Ramos (cell line): ENCODE data around the gene SLC25A21.

Experiments used
- in situ Hi-C: fragments of 300-500 bp; cut with MboI; formaldehyde crosslinking; loops from one replicate; pipeline ENCODE4 v1.14.3; 2022; ENCODE audit warnings: low sequenced_read_pairs; ENCODE audit not compliant: unreplicated experiment

The SLC25A21 gene

GRCh38 chr14:37145395-37145794, 27.0 kb downstream of the SLC25A21 start:
- in situ Hi-C loops = no loop called here

- in situ Hi-C loops = no loop called here
Observed at GRCh38 chr14:37144729-37145363, 27.6 kb downstream of the SLC25A21 start.

GRCh38 chr14:37143475-37143874, 28.9 kb downstream of the SLC25A21 start:
- in situ Hi-C loops = no loop called here

GRCh38 chr14:37142835-37143401, 29.5 kb downstream of the SLC25A21 start:
- in situ Hi-C loops = no loop called here

- in situ Hi-C loops = no loop called here
Observed at GRCh38 chr14:37140176-37140575, 32.2 kb downstream of the SLC25A21 start.

GRCh38 chr14:37139710-37140109, 32.7 kb downstream of the SLC25A21 start:
- in situ Hi-C loops = no loop called here

GRCh38 chr14:37138898-37139297, 33.5 kb downstream of the SLC25A21 start:
- in situ Hi-C loops = no loop called here

- in situ Hi-C loops = no loop called here
Observed at GRCh38 chr14:37133284-37133913, 39.0 kb downstream of the SLC25A21 start.

- in situ Hi-C loops = no loop called here
Observed at GRCh38 chr14:37131205-37131604, 41.2 kb downstream of the SLC25A21 start.

GRCh38 chr14:37129047-37129446, 43.4 kb downstream of the SLC25A21 start:
- in situ Hi-C loops = no loop called here

GRCh38 chr14:37124614-37125013, 47.8 kb downstream of the SLC25A21 start:
- in situ Hi-C loops = no loop called here

- in situ Hi-C loops = no loop called here
Observed at GRCh38 chr14:37122919-37123639, 49.3 kb downstream of the SLC25A21 start.

GRCh38 chr14:37122288-37122687, 50.1 kb downstream of the SLC25A21 start:
- in situ Hi-C loops = no loop called here

GRCh38 chr14:37118673-37119366, 53.6 kb downstream of the SLC25A21 start:
- in situ Hi-C loops = no loop called here

- in situ Hi-C loops = no loop called here
Observed at GRCh38 chr14:37116933-37117849, 55.2 kb downstream of the SLC25A21 start.

- in situ Hi-C loops = no loop called here
Observed at GRCh38 chr14:37115406-37115805, 57.0 kb downstream of the SLC25A21 start.

- in situ Hi-C loops = no loop called here
Observed at GRCh38 chr14:37114559-37114958, 57.8 kb downstream of the SLC25A21 start.

- in situ Hi-C loops = no loop called here
Observed at GRCh38 chr14:37114002-37114401, 58.4 kb downstream of the SLC25A21 start.

GRCh38 chr14:37098132-37098531, 74.3 kb downstream of the SLC25A21 start:
- in situ Hi-C loops = no loop called here

GRCh38 chr14:37094502-37094901, 77.9 kb downstream of the SLC25A21 start:
- in situ Hi-C loops = no loop called here
